ENCODE results near the gene APOBEC3G. TPM values are rescaled to one million over a fixed set of nuclear protein-coding genes. Genes with fewer than 3 reads are reported as not detected.

Gene APOBEC3G
- total RNA-seq, 2 donors from 2014 or later = 4.6 to 6.8 TPM

DNA sequence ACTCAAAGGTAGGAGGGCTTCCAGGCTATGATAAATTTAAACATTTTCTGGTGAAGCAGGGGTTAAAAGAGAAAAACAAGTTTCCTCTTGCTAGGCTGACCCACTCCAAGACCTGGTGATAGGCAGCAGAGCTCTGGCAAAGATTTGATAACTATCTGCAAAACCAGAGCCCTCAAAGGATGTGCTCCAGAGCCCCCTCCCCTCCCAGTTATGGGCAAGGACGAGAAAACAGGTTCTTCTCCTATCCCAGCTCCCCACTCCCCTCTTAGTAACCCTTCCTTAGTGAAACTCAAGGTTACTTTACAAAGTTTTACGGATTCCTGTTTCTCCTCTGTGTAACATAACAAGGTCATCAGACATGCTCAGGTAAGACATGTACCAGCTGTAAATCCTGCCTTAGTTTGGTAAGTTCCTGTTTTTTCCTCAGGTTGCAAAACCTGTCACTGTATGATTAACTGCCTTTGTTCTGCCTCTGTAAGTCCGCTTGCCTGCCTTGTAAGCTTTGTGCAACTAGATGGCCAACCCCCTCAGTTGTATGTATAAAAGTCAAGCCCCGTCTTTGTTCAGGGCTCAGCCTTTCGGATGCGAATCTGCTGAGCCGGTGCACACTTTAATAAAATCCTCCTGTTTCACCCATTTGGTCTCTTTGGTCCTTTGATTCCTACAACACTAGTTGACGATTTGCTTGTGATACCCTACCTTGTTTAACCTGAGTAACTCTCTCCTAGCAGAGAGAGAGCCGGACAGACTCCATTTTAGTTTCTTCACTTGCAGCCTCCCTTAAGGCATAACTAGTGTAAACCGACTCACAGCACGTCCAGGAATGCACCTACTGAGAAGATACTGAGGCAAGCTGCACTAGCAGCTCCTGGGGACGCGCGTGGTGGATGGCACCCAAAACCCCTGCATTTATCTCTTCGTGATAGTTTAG, 33.8 kb downstream of the APOBEC3G start:
- intact Hi-C loops (cut with DNase I) = no loop called here
- ATAC-seq = no peak
- DNase-seq = no peak

DNA sequence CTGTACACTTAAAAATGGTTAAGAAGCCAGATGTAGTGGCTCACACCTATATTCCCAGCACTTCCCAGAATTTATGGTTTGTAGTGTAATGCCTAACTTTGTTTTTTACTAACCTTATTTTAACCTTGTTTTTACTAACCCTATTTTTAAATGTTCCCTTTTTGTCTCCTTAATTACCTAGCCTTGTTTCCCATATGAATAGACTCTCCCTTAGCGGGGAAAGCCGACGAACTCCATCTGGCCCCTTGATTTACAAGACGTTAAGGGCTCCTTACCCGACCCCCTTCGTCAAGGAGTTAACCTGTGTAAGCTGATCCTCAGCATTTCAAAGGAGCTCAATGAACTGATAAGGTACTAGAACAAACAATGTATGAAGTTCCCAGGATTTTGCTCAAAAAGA, 37.0 kb downstream of the APOBEC3G start:
- intact Hi-C loops (cut with DNase I) = no loop called here
- DNase-seq (no peak), ATAC-seq (no peak)

- DNase-seq = no peak
- intact Hi-C loops (cut with DNase I) = no loop called here
- no peak for ATAC-seq
Observed at GRCh38 chr22:39115570-39115969, 38.5 kb downstream of the APOBEC3G start.

GRCh38 chr22:39115977-39116621, 39.0 kb downstream of the APOBEC3G start:
- no peak for ATAC-seq
- intact Hi-C loops (cut with DNase I) = no loop called here

GRCh38 chr22:39117585-39118191, 40.6 kb downstream of the APOBEC3G start:
- no peak for DNase-seq
- intact Hi-C loops (cut with DNase I) = no loop called here
- peak in 1 of 2 donors; percentile 34 for ATAC-seq

More at GRCh38 chr22:39115977-39116621, 39.0 kb downstream of the APOBEC3G start:
- no peak for DNase-seq

DNA sequence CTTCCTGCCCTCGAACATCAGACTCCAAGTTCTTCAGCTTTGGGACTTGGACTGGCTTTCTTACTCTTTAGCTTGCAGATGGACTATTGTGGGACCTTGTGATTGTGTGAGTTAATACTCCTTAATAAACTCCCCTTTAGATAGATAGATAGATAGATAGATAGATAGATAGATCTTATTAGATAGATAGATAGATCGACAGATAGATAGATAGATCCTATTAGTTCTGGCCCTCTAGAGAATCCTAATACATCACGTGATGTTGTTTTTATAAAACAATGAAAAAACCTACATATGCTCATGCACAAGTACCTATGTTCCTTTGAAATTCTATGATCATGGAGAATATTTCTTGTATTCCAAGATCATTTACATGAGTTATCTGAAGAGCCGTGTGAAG, 43.9 kb downstream of the APOBEC3G start:
- intact Hi-C loops (cut with DNase I) = loop anchor here (5.0 to 10.0 kb wide), 4 partner anchors 114 to 256 kb away; no protein-coding TSS in a partner anchor
- DNase-seq (no peak), ATAC-seq (no peak)

DNA sequence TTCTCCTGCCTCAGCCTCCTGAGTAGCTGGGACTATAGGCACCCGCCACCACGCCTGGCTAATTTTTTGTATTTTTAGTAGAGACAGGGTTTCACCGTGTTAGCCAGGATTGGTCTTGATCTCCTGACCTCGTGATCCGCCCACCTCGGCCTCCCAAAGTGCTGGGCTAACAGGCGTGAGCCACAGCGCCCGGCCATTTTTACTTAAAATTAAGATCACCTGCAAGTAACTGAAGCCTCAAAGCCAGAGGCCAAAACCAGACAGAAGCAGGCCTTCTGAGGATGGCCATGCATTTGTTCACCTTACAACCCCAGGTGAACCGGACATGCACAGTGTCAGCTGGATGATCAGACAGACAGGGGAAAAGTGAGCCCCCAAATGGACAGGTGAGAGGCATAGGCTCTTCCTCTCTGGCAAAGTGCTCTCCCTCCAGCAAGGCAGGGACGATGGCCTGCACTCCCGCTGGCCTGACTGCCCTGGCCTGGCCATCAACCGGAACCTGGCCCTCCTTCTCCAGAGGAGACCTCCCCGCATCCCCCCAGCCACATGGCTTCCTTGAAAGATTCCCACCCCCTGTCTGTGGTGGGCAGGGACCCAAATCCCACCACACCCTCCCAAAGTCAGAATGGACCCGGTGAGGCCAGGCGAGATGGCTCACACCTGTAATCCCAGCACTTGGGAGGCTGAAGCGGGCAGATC, 45.8 kb downstream of the APOBEC3G start:
- ATAC-seq (no peak), DNase-seq (no peak)
- intact Hi-C loops (cut with DNase I) = loop anchor here (5.0 to 10.0 kb wide), 4 partner anchors 116 to 258 kb away; no protein-coding TSS in a partner anchor

GRCh38 chr22:39123751-39124581, 46.9 kb downstream of the APOBEC3G start:
- intact Hi-C loops (cut with DNase I) = loop anchor here (5.0 to 10.0 kb wide), 4 partner anchors 117 to 259 kb away; no protein-coding TSS in a partner anchor
- ATAC-seq (peak in 1 of 2 donors; percentile 42), DNase-seq (no peak)

- no peak for DNase-seq
- intact Hi-C loops (cut with DNase I) = loop anchor here in 1 of 2 donors (10.0 kb wide), 2 partner anchors 121 to 261 kb away; no protein-coding TSS in a partner anchor
- no peak for ATAC-seq
Observed at GRCh38 chr22:39125622-39126021, 48.5 kb downstream of the APOBEC3G start.

DNA sequence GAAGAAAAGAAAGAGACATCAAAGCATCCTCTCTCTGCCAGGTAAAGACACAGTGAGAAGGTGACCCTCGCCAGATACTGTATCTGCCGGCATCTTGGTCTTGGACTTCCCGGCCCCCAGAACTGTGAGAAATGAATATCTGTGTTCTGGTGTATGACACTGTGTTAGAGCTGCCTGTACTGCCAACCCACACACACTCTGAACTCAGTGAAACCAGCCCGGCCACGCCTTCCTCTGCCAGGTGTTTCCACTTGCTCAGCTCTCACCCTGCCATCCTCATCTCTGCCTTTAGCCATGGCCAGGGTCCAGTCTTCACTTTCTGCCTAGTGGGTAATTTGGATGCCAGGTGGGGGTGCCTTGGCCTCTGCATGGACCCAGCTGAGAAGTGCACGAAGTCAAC, 51.4 kb downstream of the APOBEC3G start:
- ATAC-seq (no peak), DNase-seq (no peak)
- intact Hi-C loops (cut with DNase I) = loop anchor here in 1 of 2 donors (10.0 kb wide), 2 partner anchors 124 to 264 kb away; no protein-coding TSS in a partner anchor

- ATAC-seq (no peak), DNase-seq (no peak)
- intact Hi-C loops (cut with DNase I) = loop anchor here in 1 of 2 donors (10.0 kb wide), 2 partner anchors 124 to 264 kb away; no protein-coding TSS in a partner anchor
Observed at GRCh38 chr22:39129081-39129480, 52.0 kb downstream of the APOBEC3G start.

- ATAC-seq (no peak), DNase-seq (no peak)
- intact Hi-C loops (cut with DNase I) = loop anchor here in 1 of 2 donors (10.0 kb wide), 2 partner anchors 125 to 265 kb away; no protein-coding TSS in a partner anchor
Observed at GRCh38 chr22:39129746-39130145, 52.7 kb downstream of the APOBEC3G start.

GRCh38 chr22:39130152-39130704, 53.2 kb downstream of the APOBEC3G start:
- intact Hi-C loops (cut with DNase I) = no loop called here
- no peak for DNase-seq
- no peak for ATAC-seq

GRCh38 chr22:39130892-39131855, 54.1 kb downstream of the APOBEC3G start:
- ATAC-seq (peak; percentile 9 to 25), DNase-seq (no peak)
- intact Hi-C loops (cut with DNase I) = no loop called here

- intact Hi-C loops (cut with DNase I) = no loop called here
- DNase-seq = no peak
- ATAC-seq = no peak
Observed at GRCh38 chr22:39132281-39132680, 55.2 kb downstream of the APOBEC3G start.

GRCh38 chr22:39132871-39133524, 55.9 kb downstream of the APOBEC3G start:
- DNase-seq (no peak), ATAC-seq (no peak)
- intact Hi-C loops (cut with DNase I) = no loop called here
